Activated CD4-positive, alpha-beta T cell treated with anti-CD3 and anti-CD28 coated beads, Interleukin-2, amount 10 ng/mL, durations not matched to agents 24 days and 14 days (primary cell): ENCODE measurements around the gene STC2. TPM values are rescaled to one million over a fixed set of nuclear protein-coding genes. Genes with fewer than 3 reads are reported as not detected.

Experiments used
- DNase-seq: peaks from one replicate; pipeline ENCODE4 v3.0.0; 2022
- H3K27ac Mint-ChIP-seq: one replicate; pipeline ENCODE4 v1.8.0; 2022; ENCODE audit warnings: mild to moderate bottlenecking, mixed read lengths
- H3K27me3 Mint-ChIP-seq: one replicate; pipeline ENCODE4 v1.8.0; 2022; ENCODE audit warnings: mixed read lengths
- H3K36me3 Mint-ChIP-seq: one replicate; pipeline ENCODE4 v1.8.0; 2022; ENCODE audit warnings: low read depth, mild to moderate bottlenecking, mixed read lengths
- H3K4me1 Mint-ChIP-seq: one replicate; pipeline ENCODE4 v1.8.0; 2021; ENCODE audit warnings: mixed read lengths
- H3K4me3 Mint-ChIP-seq: one replicate; pipeline ENCODE4 v1.8.0; 2022; ENCODE audit warnings: mild to moderate bottlenecking, moderate library complexity, mixed read lengths
- H3K9me3 Mint-ChIP-seq: one replicate; pipeline ENCODE4 v1.8.0; 2021; ENCODE audit warnings: mixed read lengths
- intact Hi-C: fragments of 100-400 bp; cut with micrococcal nuclease; formaldehyde crosslinking; loops from one replicate; pipeline ENCODE4 v1.15.1; 2023
- total RNA-seq: library from RNA; stranded (reverse); gene quantifications from 2 replicates; pipeline ENCODE4 v1.2.3, GENCODE V29; 2022

The STC2 gene
- total RNA-seq, 1 donor from 2014 or later: 41.0 TPM

GRCh38 chr5:173302546-173303155, 25.6 kb downstream of the STC2 start:
- Mint-ChIP-seq H3K4me1 (no peaks in the 10 kb centered on the region), H3K27ac (no peak overlapping the region), H3K9me3 (peaks cover 2% of the 10 kb centered on the region), H3K27me3 (peaks cover 43% of the 10 kb centered on the region), H3K4me3 (no peak overlapping the region), H3K36me3 (no peaks in the 10 kb centered on the region)
- no peak for DNase-seq
- intact Hi-C loops: no loop called here

- Mint-ChIP-seq H3K9me3 (no peaks in the 10 kb centered on the region), H3K4me3 (no peak overlapping the region)
- intact Hi-C loops: no loop called here
These were observed 26.3 kb downstream of the STC2 start for GRCh38 chr5:173301695-173302545.

GRCh38 chr5:173300389-173301047, 27.7 kb downstream of the STC2 start:
- Mint-ChIP-seq H3K27me3 (peaks cover 37% of the 10 kb centered on the region), H3K4me3 (no peak overlapping the region), H3K36me3 (no peaks in the 10 kb centered on the region), H3K27ac (no peak overlapping the region), H3K4me1 (no peaks in the 10 kb centered on the region), H3K9me3 (no peaks in the 10 kb centered on the region)
- DNase-seq: no peak
- intact Hi-C loops: no loop called here

More at GRCh38 chr5:173301695-173302545, 26.3 kb downstream of the STC2 start:
- H3K27me3 Mint-ChIP-seq: peaks cover 42% of the 10 kb centered on the region
- H3K36me3 Mint-ChIP-seq: no peaks in the 10 kb centered on the region
- H3K27ac Mint-ChIP-seq: no peak overlapping the region
- H3K4me1 Mint-ChIP-seq: no peaks in the 10 kb centered on the region
- no peak for DNase-seq

GRCh38 chr5:173299820-173300219, 28.4 kb downstream of the STC2 start:
- no peak overlapping the region for H3K27ac Mint-ChIP-seq
- H3K9me3 Mint-ChIP-seq: no peaks in the 10 kb centered on the region
- H3K4me3 Mint-ChIP-seq: no peak overlapping the region
- H3K4me1 Mint-ChIP-seq: peaks cover under 1% of the 10 kb centered on the region
- intact Hi-C loops: no loop called here
- DNase-seq: no peak
- peaks cover 36% of the 10 kb centered on the region for H3K27me3 Mint-ChIP-seq
- no peaks in the 10 kb centered on the region for H3K36me3 Mint-ChIP-seq

- no peak for DNase-seq
- H3K9me3 Mint-ChIP-seq: no peaks in the 10 kb centered on the region
- H3K4me3 Mint-ChIP-seq: no peak overlapping the region
- no peak overlapping the region for H3K27ac Mint-ChIP-seq
- peaks cover 13% of the 10 kb centered on the region for H3K4me1 Mint-ChIP-seq
- H3K27me3 Mint-ChIP-seq: peaks cover 40% of the 10 kb centered on the region
- H3K36me3 Mint-ChIP-seq: no peaks in the 10 kb centered on the region
- intact Hi-C loops: no loop called here
These were observed 29.8 kb downstream of the STC2 start for GRCh38 chr5:173298213-173298926.

GRCh38 chr5:173297813-173298212, 30.4 kb downstream of the STC2 start:
- no peak overlapping the region for H3K4me3 Mint-ChIP-seq
- DNase-seq: no peak
- intact Hi-C loops: no loop called here
- no peaks in the 10 kb centered on the region for H3K36me3 Mint-ChIP-seq
- peaks cover 13% of the 10 kb centered on the region for H3K4me1 Mint-ChIP-seq
- peaks cover 36% of the 10 kb centered on the region for H3K27me3 Mint-ChIP-seq
- no peaks in the 10 kb centered on the region for H3K9me3 Mint-ChIP-seq
- H3K27ac Mint-ChIP-seq: no peak overlapping the region

GRCh38 chr5:173296737-173297676, 31.2 kb downstream of the STC2 start:
- intact Hi-C loops: no loop called here
- no peak for DNase-seq
- no peaks in the 10 kb centered on the region for H3K9me3 Mint-ChIP-seq
- no peak overlapping the region for H3K27ac Mint-ChIP-seq
- peaks cover 16% of the 10 kb centered on the region for H3K4me1 Mint-ChIP-seq
- peaks cover 34% of the 10 kb centered on the region for H3K27me3 Mint-ChIP-seq
- no peaks in the 10 kb centered on the region for H3K36me3 Mint-ChIP-seq
- H3K4me3 Mint-ChIP-seq: no peak overlapping the region

GRCh38 chr5:173295796-173296195, 32.4 kb downstream of the STC2 start:
- no peak overlapping the region for H3K27ac Mint-ChIP-seq
- H3K36me3 Mint-ChIP-seq: no peaks in the 10 kb centered on the region
- H3K27me3 Mint-ChIP-seq: peaks cover 41% of the 10 kb centered on the region
- no peak for DNase-seq
- no peak overlapping the region for H3K4me3 Mint-ChIP-seq
- intact Hi-C loops: no loop called here
- no peaks in the 10 kb centered on the region for H3K9me3 Mint-ChIP-seq
- H3K4me1 Mint-ChIP-seq: peaks cover 16% of the 10 kb centered on the region

- Mint-ChIP-seq H3K9me3 (no peaks in the 10 kb centered on the region), H3K4me1 (peaks cover 16% of the 10 kb centered on the region), H3K4me3 (no peak overlapping the region), H3K27ac (no peak overlapping the region), H3K27me3 (peaks cover 48% of the 10 kb centered on the region), H3K36me3 (no peaks in the 10 kb centered on the region)
- intact Hi-C loops: loop anchor here (1.0 kb wide), 2 partner anchors 38 to 279 kb away; no protein-coding TSS in a partner anchor
- DNase-seq: no peak
These were observed 33.4 kb downstream of the STC2 start for GRCh38 chr5:173294673-173295320.

GRCh38 chr5:173293817-173294672, 34.2 kb downstream of the STC2 start:
- Mint-ChIP-seq H3K27me3 (peaks cover 52% of the 10 kb centered on the region), H3K9me3 (no peaks in the 10 kb centered on the region), H3K4me1 (peaks cover 16% of the 10 kb centered on the region), H3K27ac (no peak overlapping the region), H3K36me3 (no peaks in the 10 kb centered on the region), H3K4me3 (peak overlapping the region; percentile 45)
- intact Hi-C loops: loop anchor here (1.0 kb wide), 2 partner anchors 38 to 279 kb away; no protein-coding TSS in a partner anchor
- DNase-seq: peak; percentile 93

GRCh38 chr5:173291722-173292658, 36.2 kb downstream of the STC2 start:
- intact Hi-C loops: no loop called here
- no peak for DNase-seq
- Mint-ChIP-seq H3K36me3 (no peaks in the 10 kb centered on the region), H3K9me3 (no peaks in the 10 kb centered on the region), H3K27me3 (peaks cover 55% of the 10 kb centered on the region), H3K4me3 (no peak overlapping the region), H3K4me1 (peaks cover 18% of the 10 kb centered on the region), H3K27ac (no peak overlapping the region)
